RWPE1 (cell line): ENCODE data around the gene SVOPL.
"Not testable (repeated sequence)": the region's sequence is repeated elsewhere in the genome, so short reads cannot be mapped to it uniquely, and the experiment has no call there.

Experiments used
- CTCF ChIA-PET: fragments of 350-600 bp; sonication (Branson Sonifier 250); formaldehyde crosslinking; extraction: SDS; loops from one replicate; lab custom pipeline; 2021; lab: Yijun Ruan, JAX
- POLR2A ChIA-PET: fragments of 400-600 bp; formaldehyde crosslinking; extraction: SDS; loops from one replicate; lab custom pipeline; 2020; ENCODE audit warnings: antibody characterized with exemption; ENCODE audit not compliant: low non-redundant PET; lab: Yijun Ruan, JAX
- DNase-seq: peaks from one replicate; pipeline ENCODE4 v3.0.0; 2012; ENCODE audit warnings: low spot score
- H3K27ac ChIP-seq: fragments of 450-650 bp; 2 replicates; pipeline ENCODE4 v1.5.1; 2017
- CTCF ChIP-seq: fragments of 450-650 bp; conservative IDR thresholded peaks from 2 replicates; pipeline ENCODE4 v1.5.1; 2017; ENCODE audit warnings: low read depth, mild to moderate bottlenecking

Gene SVOPL

DNA sequence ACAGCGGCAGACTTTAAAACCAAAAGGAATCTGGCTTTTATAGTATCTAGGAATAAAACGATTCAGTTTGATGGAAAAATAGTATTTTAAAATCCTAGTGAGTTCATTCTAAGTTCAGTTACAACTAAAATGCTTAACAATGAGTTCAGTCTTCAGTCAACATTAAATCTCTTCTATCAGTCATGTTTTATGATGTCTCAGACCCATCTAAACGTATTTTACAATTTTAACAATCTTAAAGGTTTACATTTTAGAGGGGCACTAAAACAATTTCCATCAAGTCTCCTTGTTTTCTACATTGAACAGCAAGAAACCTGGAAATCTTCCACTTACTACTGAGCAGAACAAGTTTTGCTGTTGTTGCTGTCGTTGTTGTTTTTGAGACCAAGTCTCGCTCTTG is 10.0 kb downstream of the SVOPL start:
- no peak for TF ChIP-seq CTCF
- POLR2A ChIA-PET, result no interaction called here
- DNase-seq, result no peak
- CTCF ChIA-PET, result no interaction called here
- H3K27ac ChIP-seq, result no peak overlapping the region

- POLR2A ChIA-PET, result no interaction called here
- TF ChIP-seq CTCF, result no peak
- DNase-seq, result no peak
- CTCF ChIA-PET, result no interaction called here
- H3K27ac ChIP-seq, result no peak overlapping the region
Measured at GRCh38 chr7:138690495-138690894, 10.7 kb downstream of the SVOPL start.

GRCh38 chr7:138688037-138688436 is 13.1 kb downstream of the SVOPL start:
- POLR2A ChIA-PET, H3K27ac ChIP-seq, CTCF ChIA-PET, DNase-seq: not testable (repeated sequence)

GRCh38 chr7:138684340-138684739 is 16.8 kb downstream of the SVOPL start:
- DNase-seq, result no peak
- H3K27ac ChIP-seq, result no peak overlapping the region
- TF ChIP-seq CTCF, result no peak
- ChIA-PET POLR2A (no interaction called here), CTCF (no interaction called here)

DNA sequence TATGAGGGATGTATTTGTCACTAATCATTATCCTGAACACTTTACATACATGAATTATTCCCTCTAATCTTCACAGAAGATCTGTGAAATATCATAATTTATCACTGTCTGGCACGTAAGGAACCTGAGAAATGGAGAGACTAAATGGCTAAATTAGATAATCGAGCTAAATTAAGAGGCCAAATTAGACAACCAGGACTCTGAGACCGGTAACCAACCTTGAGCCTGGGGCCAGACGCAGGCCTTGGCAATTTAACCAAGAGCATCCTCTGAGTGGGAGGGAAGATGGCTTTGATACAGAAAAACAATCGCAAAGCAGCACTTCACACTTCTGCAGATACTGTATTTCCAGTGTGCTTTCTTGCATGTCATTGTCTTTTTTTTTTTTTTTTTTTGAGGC is 21.4 kb downstream of the SVOPL start:
- CTCF ChIA-PET, result no interaction called here
- H3K27ac ChIP-seq, result no peak overlapping the region
- no peak for TF ChIP-seq CTCF
- no peak for DNase-seq
- POLR2A ChIA-PET, result no interaction called here

DNA sequence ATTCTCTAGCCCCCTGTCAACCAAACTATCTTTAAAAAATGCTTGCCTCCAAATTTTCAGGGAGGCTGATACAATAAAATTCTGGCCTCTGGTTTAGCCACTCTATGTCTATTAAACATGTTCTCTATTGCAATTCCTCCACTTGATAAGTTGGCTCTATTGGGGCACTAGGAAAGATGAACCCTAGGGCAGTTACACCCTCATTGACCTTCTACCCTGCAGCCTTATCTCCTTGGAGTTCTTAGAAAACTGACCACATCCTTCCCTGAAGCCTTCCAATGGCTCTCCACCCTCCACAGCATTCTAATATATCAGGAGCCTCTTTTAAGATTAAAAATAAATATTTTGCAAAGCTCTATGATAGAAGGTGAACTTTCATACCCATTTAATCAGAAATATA is 30.6 kb downstream of the SVOPL start:
- ChIA-PET CTCF (no interaction called here), POLR2A (no interaction called here)
- H3K27ac ChIP-seq, result no peak overlapping the region
- TF ChIP-seq CTCF, result no peak
- DNase-seq, result no peak

DNA sequence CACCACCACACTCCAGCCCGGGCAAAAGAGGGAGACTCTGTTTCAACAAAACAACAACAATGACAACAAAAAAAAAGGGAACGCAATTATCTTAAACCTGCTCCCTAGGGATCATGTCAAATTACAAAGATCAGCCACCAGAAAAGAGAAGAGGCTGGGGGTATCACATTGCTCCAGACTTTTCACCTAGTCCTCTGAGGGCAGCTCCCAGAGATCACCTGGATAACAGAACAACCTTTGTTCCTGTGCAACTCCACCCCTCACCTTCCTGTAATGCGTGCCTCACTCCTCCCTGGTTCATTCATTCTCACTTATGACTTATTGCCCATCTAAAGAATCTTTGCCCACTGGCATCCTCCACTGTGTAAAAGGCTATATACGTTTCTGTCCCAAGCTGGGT is 31.8 kb downstream of the SVOPL start:
- DNase-seq, result no peak
- H3K27ac ChIP-seq, result no peak overlapping the region
- TF ChIP-seq CTCF, result no peak
- POLR2A ChIA-PET, result no interaction called here
- CTCF ChIA-PET, result no interaction called here
